Ovary (tissue), 3 donors: Measurements from ENCODE around the gene METTL23.

ENCODE experiments used
- EP300 ChIP-seq: sonication (generic); formaldehyde crosslinking; IDR thresholded peaks from one replicate; pipeline ENCODE4 v1.6.1; 2017; ENCODE audit warnings: antibody characterized with exemption
- POLR2A ChIP-seq: fragments of 450-650 bp; IDR thresholded peaks from one replicate; pipeline ENCODE4 v1.6.1; 2017; ENCODE audit warnings: antibody characterized with exemption, mild to moderate bottlenecking, moderate library complexity
- TF ChIP-seq, protein P1 (sequence below), 3 donors: fragments of 450-650 bp in 2 of 3; fragments of 200-600 bp in 1 of 3; IDR thresholded peaks; one replicate each; pipeline versions ENCODE4 v1.5.1 to v1.8.0; 2016 to 2022; ENCODE audit warnings: antibody characterized with exemption in 3 of 3, mild to moderate bottlenecking in 1 of 3
- donor health status: DM: no; HTN: no; CAD: no.

- TF ChIP-seq EP300 (no peak), POLR2A (no peak)
- TF ChIP-seq, protein P1, sequence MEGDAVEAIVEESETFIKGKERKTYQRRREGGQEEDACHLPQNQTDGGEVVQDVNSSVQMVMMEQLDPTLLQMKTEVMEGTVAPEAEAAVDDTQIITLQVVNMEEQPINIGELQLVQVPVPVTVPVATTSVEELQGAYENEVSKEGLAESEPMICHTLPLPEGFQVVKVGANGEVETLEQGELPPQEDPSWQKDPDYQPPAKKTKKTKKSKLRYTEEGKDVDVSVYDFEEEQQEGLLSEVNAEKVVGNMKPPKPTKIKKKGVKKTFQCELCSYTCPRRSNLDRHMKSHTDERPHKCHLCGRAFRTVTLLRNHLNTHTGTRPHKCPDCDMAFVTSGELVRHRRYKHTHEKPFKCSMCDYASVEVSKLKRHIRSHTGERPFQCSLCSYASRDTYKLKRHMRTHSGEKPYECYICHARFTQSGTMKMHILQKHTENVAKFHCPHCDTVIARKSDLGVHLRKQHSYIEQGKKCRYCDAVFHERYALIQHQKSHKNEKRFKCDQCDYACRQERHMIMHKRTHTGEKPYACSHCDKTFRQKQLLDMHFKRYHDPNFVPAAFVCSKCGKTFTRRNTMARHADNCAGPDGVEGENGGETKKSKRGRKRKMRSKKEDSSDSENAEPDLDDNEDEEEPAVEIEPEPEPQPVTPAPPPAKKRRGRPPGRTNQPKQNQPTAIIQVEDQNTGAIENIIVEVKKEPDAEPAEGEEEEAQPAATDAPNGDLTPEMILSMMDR (IDR thresholded peaks at IDR 0.05), result no peak
Measured at GRCh38 chr17:76733618-76733957, 6.9 kb downstream of the METTL23 start.
